ENCODE results near the gene SNRNP48. TPM values are rescaled to one million over a fixed set of nuclear protein-coding genes. Genes with fewer than 3 reads are reported as not detected.

The SNRNP48 gene
- total and polyA plus RNA-seq, 2 experiments from 2014 or later: 11.5 to 13.1 TPM

DNA sequence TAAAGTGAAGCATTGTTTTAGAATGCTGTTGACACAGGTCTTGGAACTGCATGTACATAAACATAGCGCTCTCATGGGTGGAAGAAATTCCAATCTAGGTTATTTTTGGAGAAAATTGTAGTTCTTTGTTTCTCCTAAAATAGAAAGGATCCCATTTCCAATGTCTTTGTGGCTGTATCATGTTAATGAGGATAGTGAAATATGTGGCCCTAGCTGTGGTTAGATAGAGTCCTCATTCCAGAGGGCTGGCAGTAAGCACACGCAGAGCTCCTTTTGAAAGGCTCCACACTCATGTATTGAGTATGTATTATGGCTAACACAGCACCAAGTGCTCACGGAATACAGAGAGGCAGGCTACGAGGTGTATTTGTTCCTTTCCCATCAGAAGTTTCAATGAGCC lies 60.9 kb downstream of the SNRNP48 start:
- Histone ChIP-seq H3K9me2 (ENCODE audit: insufficient read depth) (no peaks in the 10 kb centered on the region), H3K36me3 (ENCODE audit: low read depth) (no peaks in the 10 kb centered on the region), H3K27me3 (replicated peaks; ENCODE audit: insufficient read depth) (no peaks in the 10 kb centered on the region), H3K4me1 (ENCODE audit: insufficient read depth) (0 out of 2 replicates have a peak, but pooled peaks cover 3% of the 10 kb centered on the region), H3K9me3 (ENCODE audit: low read depth) (no peaks in the 10 kb centered on the region), H3K9ac (no peak overlapping the region), H3K27ac (no peak overlapping the region), H3K4me2 (ENCODE audit: unreplicated experiment) (no peak overlapping the region), H3K79me2 (ENCODE audit: insufficient read depth) (no peaks in the 10 kb centered on the region), H3K4me3 (no peak overlapping the region), H2AFZ (no peak overlapping the region), H3F3A (ENCODE audit: insufficient read depth) (no peaks in the 10 kb centered on the region), H4K20me1 (ENCODE audit: insufficient read depth) (no peaks in the 10 kb centered on the region)
- DNase-seq: peak; percentile 39
- no peak for TF ChIP-seq EZH2phosphoT487 (IDR thresholded peaks at IDR 0.05; ENCODE audit: insufficient read depth, low read depth)
- TF ChIP-seq EZH2 (IDR thresholded peaks at IDR 0.05; ENCODE audit: insufficient read depth, poor library complexity, severe bottlenecking): no peak
- in situ Hi-C loops (cut with MboI): no loop called here
- 77 to 81% methylated on average over 4 of the region's 4 CpGs for WGBS, 2 experiments (ENCODE audit: low coverage in 1 of 2, low lambda C conversion rate in 2 of 2, missing lambda C conversion rate in 2 of 2)

- H3K27ac ChIP-seq: no peak overlapping the region
- H3K4me2 ChIP-seq (ENCODE audit: unreplicated experiment): no peak overlapping the region
- 89 to 92% methylated on average over 3 of the region's 3 CpGs for WGBS, 2 experiments (ENCODE audit: low coverage in 1 of 2, low lambda C conversion rate in 2 of 2, missing lambda C conversion rate in 2 of 2)
- H3K36me3 ChIP-seq (ENCODE audit: low read depth): no peaks in the 10 kb centered on the region
- in situ Hi-C loops (cut with MboI): no loop called here
- no peak overlapping the region for H2AFZ ChIP-seq
- H3K9me3 ChIP-seq (ENCODE audit: low read depth): no peaks in the 10 kb centered on the region
- no peaks in the 10 kb centered on the region for H3K9me2 ChIP-seq (ENCODE audit: insufficient read depth)
- H3K4me1 ChIP-seq (ENCODE audit: insufficient read depth): no peaks in the 10 kb centered on the region
- no peaks in the 10 kb centered on the region for H3F3A ChIP-seq (ENCODE audit: insufficient read depth)
- H3K79me2 ChIP-seq (ENCODE audit: insufficient read depth): no peaks in the 10 kb centered on the region
- H3K27me3 ChIP-seq (replicated peaks; ENCODE audit: insufficient read depth): no peaks in the 10 kb centered on the region
- H3K9ac ChIP-seq: no peak overlapping the region
- no peak overlapping the region for H3K4me3 ChIP-seq
- TF ChIP-seq EZH2phosphoT487 (IDR thresholded peaks at IDR 0.05; ENCODE audit: insufficient read depth, low read depth): no peak
- TF ChIP-seq EZH2 (IDR thresholded peaks at IDR 0.05; ENCODE audit: insufficient read depth, poor library complexity, severe bottlenecking): no peak
- no peak for DNase-seq
- H4K20me1 ChIP-seq (ENCODE audit: insufficient read depth): no peaks in the 10 kb centered on the region
These were observed 63.0 kb downstream of the SNRNP48 start for GRCh38 chr6:7652957-7653356.

GRCh38 chr6:7656355-7656754 lies 66.4 kb downstream of the SNRNP48 start:
- no peak overlapping the region for H2AFZ ChIP-seq
- no peak overlapping the region for H3K9ac ChIP-seq
- H3K4me1 ChIP-seq (ENCODE audit: insufficient read depth): no peaks in the 10 kb centered on the region
- no peak overlapping the region for H3K27ac ChIP-seq
- no peaks in the 10 kb centered on the region for H3K9me3 ChIP-seq (ENCODE audit: low read depth)
- in situ Hi-C loops (cut with MboI): no loop called here
- H3K36me3 ChIP-seq (ENCODE audit: low read depth): no peaks in the 10 kb centered on the region
- no peak for DNase-seq
- H3K4me2 ChIP-seq (ENCODE audit: unreplicated experiment): no peak overlapping the region
- H4K20me1 ChIP-seq (ENCODE audit: insufficient read depth): no peaks in the 10 kb centered on the region
- no peaks in the 10 kb centered on the region for H3K9me2 ChIP-seq (ENCODE audit: insufficient read depth)
- TF ChIP-seq EZH2phosphoT487 (IDR thresholded peaks at IDR 0.05; ENCODE audit: insufficient read depth, low read depth): no peak
- no peak for TF ChIP-seq EZH2 (IDR thresholded peaks at IDR 0.05; ENCODE audit: insufficient read depth, poor library complexity, severe bottlenecking)
- no peaks in the 10 kb centered on the region for H3K27me3 ChIP-seq (replicated peaks; ENCODE audit: insufficient read depth)
- WGBS, 2 experiments (ENCODE audit: low coverage in 1 of 2, low lambda C conversion rate in 2 of 2, missing lambda C conversion rate in 2 of 2): 88 to 92% methylated on average over 1 of the region's 1 CpG
- no peak overlapping the region for H3K4me3 ChIP-seq
- H3F3A ChIP-seq (ENCODE audit: insufficient read depth): no peaks in the 10 kb centered on the region
- no peaks in the 10 kb centered on the region for H3K79me2 ChIP-seq (ENCODE audit: insufficient read depth)

- no peaks in the 10 kb centered on the region for H3K79me2 ChIP-seq (ENCODE audit: insufficient read depth)
- in situ Hi-C loops (cut with MboI): no loop called here
- 64 to 65% methylated on average over 4 of the region's 4 CpGs for WGBS, 2 experiments (ENCODE audit: low coverage in 1 of 2, low lambda C conversion rate in 2 of 2, missing lambda C conversion rate in 2 of 2)
These were observed 68.5 kb downstream of the SNRNP48 start for GRCh38 chr6:7658543-7658942.

GRCh38 chr6:7661364-7661763 lies 71.4 kb downstream of the SNRNP48 start:
- Histone ChIP-seq H3F3A (ENCODE audit: insufficient read depth) (no peaks in the 10 kb centered on the region), H3K4me1 (ENCODE audit: insufficient read depth) (no peaks in the 10 kb centered on the region), H3K27me3 (replicated peaks; ENCODE audit: insufficient read depth) (no peaks in the 10 kb centered on the region), H2AFZ (no peak overlapping the region), H3K79me2 (ENCODE audit: insufficient read depth) (no peaks in the 10 kb centered on the region), H3K9ac (no peak overlapping the region), H3K9me3 (ENCODE audit: low read depth) (no peaks in the 10 kb centered on the region), H3K4me3 (no peak overlapping the region), H3K27ac (no peak overlapping the region), H4K20me1 (ENCODE audit: insufficient read depth) (no peaks in the 10 kb centered on the region), H3K4me2 (ENCODE audit: unreplicated experiment) (no peak overlapping the region), H3K9me2 (ENCODE audit: insufficient read depth) (no peaks in the 10 kb centered on the region), H3K36me3 (ENCODE audit: low read depth) (no peaks in the 10 kb centered on the region)
- TF ChIP-seq EZH2phosphoT487 (IDR thresholded peaks at IDR 0.05; ENCODE audit: insufficient read depth, low read depth) (no peak), EZH2 (IDR thresholded peaks at IDR 0.05; ENCODE audit: insufficient read depth, poor library complexity, severe bottlenecking) (no peak)
- in situ Hi-C loops (cut with MboI): no loop called here
- WGBS, 2 experiments (ENCODE audit: low coverage in 1 of 2, low lambda C conversion rate in 2 of 2, missing lambda C conversion rate in 2 of 2): 70 to 81% methylated on average over 3 of the region's 3 CpGs
- no peak for DNase-seq

More at GRCh38 chr6:7658543-7658942, 68.5 kb downstream of the SNRNP48 start:
- Histone ChIP-seq H4K20me1 (ENCODE audit: insufficient read depth) (no peaks in the 10 kb centered on the region), H3K27ac (no peak overlapping the region), H3K4me2 (ENCODE audit: unreplicated experiment) (no peak overlapping the region), H3K4me3 (no peak overlapping the region), H3K9ac (no peak overlapping the region), H3K27me3 (replicated peaks; ENCODE audit: insufficient read depth) (no peaks in the 10 kb centered on the region), H3K4me1 (ENCODE audit: insufficient read depth) (no peaks in the 10 kb centered on the region), H3F3A (ENCODE audit: insufficient read depth) (no peaks in the 10 kb centered on the region), H2AFZ (no peak overlapping the region), H3K9me3 (ENCODE audit: low read depth) (no peaks in the 10 kb centered on the region), H3K9me2 (ENCODE audit: insufficient read depth) (no peaks in the 10 kb centered on the region), H3K36me3 (ENCODE audit: low read depth) (no peaks in the 10 kb centered on the region)
- DNase-seq: no peak
- no peak for TF ChIP-seq EZH2 (IDR thresholded peaks at IDR 0.05; ENCODE audit: insufficient read depth, poor library complexity, severe bottlenecking)
- no peak for TF ChIP-seq EZH2phosphoT487 (IDR thresholded peaks at IDR 0.05; ENCODE audit: insufficient read depth, low read depth)

Other genes with a start within 250 kb of the SNRNP48 start
- gene CAGE1, start 200.5 kb upstream of the SNRNP48 start, total RNA-seq (2014; rRNA removed; shearing (Covaris generic)): not detected in 2 replicates
- gene CAGE1, start 200.5 kb upstream of the SNRNP48 start, polyA plus RNA-seq (2016; fragmentation: Nextera tagmentation; extraction: Ambion mirVana): not detected in 2 replicates
- 13.2 and 22.5 TPM in 2 replicates for gene RIOK1, start 200.4 kb upstream of the SNRNP48 start, total RNA-seq (2014; rRNA removed; shearing (Covaris generic))
- 22.4 and 26.4 TPM in 2 replicates for gene RIOK1, start 200.4 kb upstream of the SNRNP48 start, polyA plus RNA-seq (2016; fragmentation: Nextera tagmentation; extraction: Ambion mirVana)
- gene DSP, start 48.5 kb upstream of the SNRNP48 start, total RNA-seq (2014; rRNA removed; shearing (Covaris generic)): 108 and 110 TPM in 2 replicates
- 76.4 and 78.1 TPM in 2 replicates for gene DSP, start 48.5 kb upstream of the SNRNP48 start, polyA plus RNA-seq (2016; fragmentation: Nextera tagmentation; extraction: Ambion mirVana)
- 4.6 and 10.3 TPM in 2 replicates for gene BMP6, start 135.9 kb downstream of the SNRNP48 start, total RNA-seq (2014; rRNA removed; shearing (Covaris generic))
- 1.3 and 2.0 TPM in 2 replicates for gene BMP6, start 135.9 kb downstream of the SNRNP48 start, polyA plus RNA-seq (2016; fragmentation: Nextera tagmentation; extraction: Ambion mirVana)